ENCODE measurements around the gene CLHC1.
"Not testable (repeated sequence)": the region's sequence is repeated elsewhere in the genome, so short reads cannot be mapped to it uniquely, and the experiment has no call there.

Gene CLHC1

GRCh38 chr2:55232863-55233657 is 967 bp upstream of the CLHC1 start:
- DNase-seq (ENCODE audit: low read depth, low spot score), result peak; percentile 12

GRCh38 chr2:55231546-55232083 is 478 bp downstream of the CLHC1 start:
- DNase-seq (ENCODE audit: low read depth, low spot score), result no peak

GRCh38 chr2:55230551-55230950 is 1.5 kb downstream of the CLHC1 start:
- DNase-seq (ENCODE audit: low read depth, low spot score), result no peak

- no peak for DNase-seq (ENCODE audit: low read depth, low spot score)
These were observed 2.9 kb downstream of the CLHC1 start for GRCh38 chr2:55229221-55229620.

GRCh38 chr2:55228226-55228563 is 3.9 kb downstream of the CLHC1 start:
- DNase-seq (ENCODE audit: low read depth, low spot score), result no peak

GRCh38 chr2:55227437-55228225 is 4.5 kb downstream of the CLHC1 start:
- DNase-seq (ENCODE audit: low read depth, low spot score), result not testable (repeated sequence)

GRCh38 chr2:55225481-55226020 is 6.5 kb downstream of the CLHC1 start:
- DNase-seq (ENCODE audit: low read depth, low spot score), result no peak

GRCh38 chr2:55224761-55225261 is 7.3 kb downstream of the CLHC1 start:
- no peak for DNase-seq (ENCODE audit: low read depth, low spot score)

GRCh38 chr2:55223958-55224760 is 7.9 kb downstream of the CLHC1 start:
- no peak for DNase-seq (ENCODE audit: low read depth, low spot score)

GRCh38 chr2:55213822-55214221 is 18.3 kb downstream of the CLHC1 start:
- DNase-seq (ENCODE audit: low read depth, low spot score), result no peak

GRCh38 chr2:55204950-55205349 is 27.1 kb downstream of the CLHC1 start:
- DNase-seq (ENCODE audit: low read depth, low spot score), result no peak

- DNase-seq (ENCODE audit: low read depth, low spot score), result no peak
These were observed 27.6 kb downstream of the CLHC1 start for GRCh38 chr2:55204536-55204935.

- no peak for DNase-seq (ENCODE audit: low read depth, low spot score)
These were observed 31.7 kb downstream of the CLHC1 start for GRCh38 chr2:55200416-55200815.

GRCh38 chr2:55196526-55196925 is 35.6 kb downstream of the CLHC1 start:
- no peak for DNase-seq (ENCODE audit: low read depth, low spot score)

- not testable (repeated sequence) for DNase-seq (ENCODE audit: low read depth, low spot score)
These were observed 40.2 kb downstream of the CLHC1 start for GRCh38 chr2:55191888-55192287.

GRCh38 chr2:55186837-55187236 is 45.3 kb downstream of the CLHC1 start:
- not testable (repeated sequence) for DNase-seq (ENCODE audit: low read depth, low spot score)

GRCh38 chr2:55180374-55180773 is 51.7 kb downstream of the CLHC1 start:
- no peak for DNase-seq (ENCODE audit: low read depth, low spot score)

GRCh38 chr2:55176094-55176415 is 56.0 kb downstream of the CLHC1 start:
- no peak for DNase-seq (ENCODE audit: low read depth, low spot score)

- DNase-seq (ENCODE audit: low read depth, low spot score), result no peak
These were observed 56.6 kb downstream of the CLHC1 start for GRCh38 chr2:55175254-55176093.

- DNase-seq (ENCODE audit: low read depth, low spot score), result no peak
These were observed 58.5 kb downstream of the CLHC1 start for GRCh38 chr2:55173438-55174054.
